Endothelial cell (in vitro differentiated cells): Measurements from ENCODE around the gene OBSL1. TPM values are rescaled to one million over a fixed set of nuclear protein-coding genes. Genes with fewer than 3 reads are reported as not detected.

Source experiments
- DNase-seq: peaks from one replicate; pipeline ENCODE4 v3.0.0; 2021; ENCODE audit warnings: low spot score
- H3K27ac Mint-ChIP-seq: one replicate; pipeline ENCODE4 v1.8.0; 2021; ENCODE audit warnings: mixed read lengths, inconsistent platforms; ENCODE audit not compliant: unreplicated experiment
- H3K27me3 Mint-ChIP-seq: one replicate; pipeline ENCODE4 v1.8.0; 2021; ENCODE audit warnings: mild to moderate bottlenecking, moderate library complexity, mixed read lengths, inconsistent platforms; ENCODE audit not compliant: unreplicated experiment
- H3K36me3 Mint-ChIP-seq: one replicate; pipeline ENCODE4 v1.8.0; 2021; ENCODE audit warnings: mild to moderate bottlenecking, low read depth, mixed read lengths, inconsistent platforms; ENCODE audit not compliant: unreplicated experiment
- H3K4me1 Mint-ChIP-seq: one replicate; pipeline ENCODE4 v1.8.0; 2021; ENCODE audit warnings: mild to moderate bottlenecking, mixed read lengths, inconsistent platforms; ENCODE audit not compliant: unreplicated experiment
- H3K4me3 Mint-ChIP-seq: one replicate; pipeline ENCODE4 v1.8.0; 2021; ENCODE audit warnings: mild to moderate bottlenecking, mixed read lengths, inconsistent platforms; ENCODE audit not compliant: unreplicated experiment
- H3K9me3 Mint-ChIP-seq: one replicate; pipeline ENCODE4 v1.8.0; 2021; ENCODE audit warnings: mixed read lengths, inconsistent platforms; ENCODE audit not compliant: unreplicated experiment
- CTCF ChIP-seq: fragments of 200-600 bp; sonication (generic); IDR thresholded peaks from one replicate; pipeline ENCODE4 v1.5.0; 2021; ENCODE audit warnings: antibody characterized with exemption; ENCODE audit not compliant: unreplicated experiment
- total RNA-seq: library from RNA; stranded (reverse); fragmentation: NEBNext Ultra II Directional; extraction: Animal tissue kit (Norgen Biotek cat#: 25700); gene quantifications from one replicate; pipeline ENCODE4 v1.2.1, GENCODE V29; 2021; ENCODE audit not compliant: unreplicated experiment

OBSL1 gene
- total RNA-seq, 1 donor from 2014 or later: 53.4 TPM

- H3K9me3 Mint-ChIP-seq: no peaks in the 10 kb centered on the region
- peaks cover 17% of the 10 kb centered on the region for H3K36me3 Mint-ChIP-seq
- peak; percentile 86 for DNase-seq
- peaks cover 31% of the 10 kb centered on the region for H3K27me3 Mint-ChIP-seq
- H3K4me3 Mint-ChIP-seq: peak overlapping the region; percentile 9
- peak; percentile 100 for TF ChIP-seq CTCF
- peaks cover 25% of the 10 kb centered on the region for H3K4me1 Mint-ChIP-seq
- no peak overlapping the region for H3K27ac Mint-ChIP-seq
Observed at GRCh38 chr2:219541611-219542180, 29.6 kb downstream of the OBSL1 start.

GRCh38 chr2:219540784-219541504 lies 30.4 kb downstream of the OBSL1 start:
- Mint-ChIP-seq H3K4me3 (peak overlapping the region; percentile 9), H3K27ac (peak overlapping the region; percentile 61), H3K9me3 (no peaks in the 10 kb centered on the region), H3K4me1 (peaks cover 29% of the 10 kb centered on the region), H3K36me3 (peaks cover 11% of the 10 kb centered on the region), H3K27me3 (peaks cover 24% of the 10 kb centered on the region)
- no peak for DNase-seq
- TF ChIP-seq CTCF: no peak

GRCh38 chr2:219539926-219540678 lies 31.2 kb downstream of the OBSL1 start:
- no peaks in the 10 kb centered on the region for H3K9me3 Mint-ChIP-seq
- peaks cover 35% of the 10 kb centered on the region for H3K4me1 Mint-ChIP-seq
- no peak for TF ChIP-seq CTCF
- H3K4me3 Mint-ChIP-seq: no peak overlapping the region
- H3K27ac Mint-ChIP-seq: no peak overlapping the region
- H3K27me3 Mint-ChIP-seq: peaks cover 22% of the 10 kb centered on the region
- DNase-seq: no peak
- peaks cover 10% of the 10 kb centered on the region for H3K36me3 Mint-ChIP-seq

- H3K4me1 Mint-ChIP-seq: peaks cover 27% of the 10 kb centered on the region
- H3K36me3 Mint-ChIP-seq: peaks cover 3% of the 10 kb centered on the region
- H3K27ac Mint-ChIP-seq: no peak overlapping the region
- H3K4me3 Mint-ChIP-seq: no peak overlapping the region
- no peak for DNase-seq
- TF ChIP-seq CTCF: no peak
- no peaks in the 10 kb centered on the region for H3K9me3 Mint-ChIP-seq
- peaks cover 13% of the 10 kb centered on the region for H3K27me3 Mint-ChIP-seq
Observed at GRCh38 chr2:219538956-219539788, 32.2 kb downstream of the OBSL1 start.
